Measurements from ENCODE around the gene NLN.

The NLN gene

GRCh38 chr5:65820373-65820772, 98.4 kb downstream of the NLN start:
- H3K4me2 ChIP-seq (ENCODE audit: low read length) = no peak overlapping the region
- H3K4me3 ChIP-seq (ENCODE audit: low read length) = no peak overlapping the region
- H3K4me1 ChIP-seq (ENCODE audit: control insufficient read depth, low read length) = peaks cover 32% of the 10 kb centered on the region
- H3K36me3 ChIP-seq (ENCODE audit: control insufficient read depth, low read length) = 0 out of 2 replicates have a peak, but pooled peaks cover 1% of the 10 kb centered on the region
- H3K9me2 ChIP-seq (replicated peaks; ENCODE audit: control insufficient read depth, low read length) = no peaks in the 10 kb centered on the region
- H3K79me2 ChIP-seq (ENCODE audit: control insufficient read depth, low read length) = no peaks in the 10 kb centered on the region
- no peaks in the 10 kb centered on the region for H3K9me3 ChIP-seq (ENCODE audit: control insufficient read depth, insufficient read depth, low read length)
- H4K20me1 ChIP-seq (ENCODE audit: control insufficient read depth, insufficient read depth, low read depth, low read length) = no peaks in the 10 kb centered on the region
- no peaks in the 10 kb centered on the region for H3K27me3 ChIP-seq (ENCODE audit: control insufficient read depth, low read length)
- H3F3A ChIP-seq (ENCODE audit: control insufficient read depth, insufficient read depth) = no peaks in the 10 kb centered on the region; the same call in 1 of the 2 replicates
- TF ChIP-seq CTCF (IDR thresholded peaks at IDR 0.05; ENCODE audit: low read depth, low read length, poor library complexity, severe bottlenecking) (no peak), EZH2phosphoT487 (IDR thresholded peaks at IDR 0.05; ENCODE audit: borderline replicate concordance, low read length) (no peak)
- no peak overlapping the region for H3K27ac ChIP-seq (ENCODE audit: low read depth, low read length)

- Histone ChIP-seq H3K27me3 (ENCODE audit: control insufficient read depth, low read length) (no peaks in the 10 kb centered on the region), H3K36me3 (ENCODE audit: control insufficient read depth, low read length) (0 out of 2 replicates have a peak, but pooled peaks cover 3% of the 10 kb centered on the region), H3K4me3 (ENCODE audit: low read length) (peak overlapping the region; percentile 3; the same call in 1 of the 2 replicates), H3K79me2 (ENCODE audit: control insufficient read depth, low read length) (no peaks in the 10 kb centered on the region), H4K20me1 (ENCODE audit: control insufficient read depth, insufficient read depth, low read depth, low read length) (no peaks in the 10 kb centered on the region), H3K9me3 (ENCODE audit: control insufficient read depth, insufficient read depth, low read length) (no peaks in the 10 kb centered on the region), H3F3A (ENCODE audit: control insufficient read depth, insufficient read depth) (no peaks in the 10 kb centered on the region; the same call in 1 of the 2 replicates), H3K27ac (ENCODE audit: low read depth, low read length) (peak overlapping the region; percentile 27), H3K4me2 (ENCODE audit: low read length) (peak overlapping the region; percentile 53), H3K4me1 (ENCODE audit: control insufficient read depth, low read length) (peaks cover 44% of the 10 kb centered on the region), H3K9me2 (replicated peaks; ENCODE audit: control insufficient read depth, low read length) (no peaks in the 10 kb centered on the region)
- TF ChIP-seq CTCF (IDR thresholded peaks at IDR 0.05; ENCODE audit: low read depth, low read length, poor library complexity, severe bottlenecking) = no peak
- no peak for TF ChIP-seq EZH2phosphoT487 (IDR thresholded peaks at IDR 0.05; ENCODE audit: borderline replicate concordance, low read length)
Observed at GRCh38 chr5:65821966-65822365, 100.0 kb downstream of the NLN start.

GRCh38 chr5:65822710-65823109, 100.7 kb downstream of the NLN start:
- TF ChIP-seq CTCF (IDR thresholded peaks at IDR 0.05; ENCODE audit: low read depth, low read length, poor library complexity, severe bottlenecking) (no peak), EZH2phosphoT487 (IDR thresholded peaks at IDR 0.05; ENCODE audit: borderline replicate concordance, low read length) (no peak)
- Histone ChIP-seq H3K27ac (ENCODE audit: low read depth, low read length) (no peak overlapping the region), H3K4me2 (ENCODE audit: low read length) (no peak overlapping the region), H3K9me3 (ENCODE audit: control insufficient read depth, insufficient read depth, low read length) (no peaks in the 10 kb centered on the region), H3F3A (ENCODE audit: control insufficient read depth, insufficient read depth) (no peaks in the 10 kb centered on the region), H3K4me1 (ENCODE audit: control insufficient read depth, low read length) (peaks cover 44% of the 10 kb centered on the region), H3K79me2 (ENCODE audit: control insufficient read depth, low read length) (no peaks in the 10 kb centered on the region), H4K20me1 (ENCODE audit: control insufficient read depth, insufficient read depth, low read depth, low read length) (no peaks in the 10 kb centered on the region), H3K4me3 (ENCODE audit: low read length) (no peak overlapping the region), H3K27me3 (ENCODE audit: control insufficient read depth, low read length) (no peaks in the 10 kb centered on the region), H3K9me2 (replicated peaks; ENCODE audit: control insufficient read depth, low read length) (no peaks in the 10 kb centered on the region), H3K36me3 (ENCODE audit: control insufficient read depth, low read length) (0 out of 2 replicates have a peak, but pooled peaks cover 3% of the 10 kb centered on the region)

All from DOHH2 (cell line).